GM23338 (cell line): Measurements from ENCODE around the gene HTN3. TPM values are rescaled to one million over a fixed set of nuclear protein-coding genes. Genes with fewer than 3 reads are reported as not detected.
"Not testable (repeated sequence)": the region's sequence is repeated elsewhere in the genome, so short reads cannot be mapped to it uniquely, and the experiment has no call there.

Source experiments
- ATAC-seq: fragments of 200-7000 bp; cut with Tn5 transposase; 3 replicates; pipeline ENCODE4 v1.9.1; 2020
- DNase-seq: peaks from one replicate; pipeline ENCODE4 v3.0.0-alpha.2; 2015; ENCODE audit warnings: low spot score
- H2AFZ ChIP-seq: fragments of 200-600 bp; sonication (generic); 2 replicates; pipeline ENCODE4 v1.8.0; 2016; ENCODE audit warnings: antibody characterized with exemption, mild to moderate bottlenecking, moderate library complexity
- H3F3A ChIP-seq: fragments of 200-600 bp; sonication (generic); replicated peaks from 2 replicates; pipeline ENCODE4 v1.8.0; 2017; ENCODE audit warnings: antibody characterized with exemption, mixed run types, low read depth
- H3K27ac ChIP-seq: fragments of 200-600 bp; sonication (generic); 2 replicates; pipeline ENCODE4 v1.6.1; 2016; ENCODE audit warnings: low read depth
- H3K27me3 ChIP-seq: fragments of 200-600 bp; sonication (generic); 2 replicates; pipeline ENCODE4 v1.8.0; 2016; ENCODE audit warnings: mild to moderate bottlenecking, mixed run types, moderate library complexity; ENCODE audit not compliant: insufficient read depth
- H3K36me3 ChIP-seq: fragments of 200-600 bp; sonication (generic); 2 replicates; pipeline ENCODE4 v1.8.0; 2016; ENCODE audit warnings: mild to moderate bottlenecking; ENCODE audit not compliant: insufficient read depth
- H3K4me1 ChIP-seq: fragments of 200-600 bp; sonication (generic); 2 replicates; pipeline ENCODE4 v1.8.0; 2016; ENCODE audit warnings: mild to moderate bottlenecking, moderate library complexity; ENCODE audit not compliant: insufficient read depth
- H3K4me2 ChIP-seq: fragments of 200-600 bp; sonication (generic); 2 replicates; pipeline ENCODE4 v1.7.1; 2017; ENCODE audit warnings: mixed run types
- H3K4me3 ChIP-seq: fragments of 200-600 bp; sonication (generic); 2 replicates; pipeline ENCODE4 v1.6.1; 2016; ENCODE audit warnings: mixed run types
- H3K79me2 ChIP-seq: fragments of 200-600 bp; sonication (generic); replicated peaks from 2 replicates; pipeline ENCODE4 v1.8.0; 2017; ENCODE audit warnings: mild to moderate bottlenecking; ENCODE audit not compliant: insufficient read depth
- H3K9me2 ChIP-seq: fragments of 200-600 bp; sonication (generic); 2 replicates; pipeline ENCODE4 v1.8.0; 2017; ENCODE audit not compliant: insufficient read depth
- H4K20me1 ChIP-seq: fragments of 200-600 bp; sonication (generic); replicated peaks from 2 replicates; pipeline ENCODE4 v1.8.0; 2017; ENCODE audit warnings: mild to moderate bottlenecking; ENCODE audit not compliant: insufficient read depth
- H3K27ac Mint-ChIP-seq: 2 replicates; pipeline ENCODE4 v1.8.0; 2020; ENCODE audit warnings: inconsistent platforms, mild to moderate bottlenecking, moderate library complexity, mixed read lengths
- H3K27me3 Mint-ChIP-seq: 3 replicates; pipeline ENCODE4 v1.8.0; 2022; ENCODE audit warnings: low read depth, mild to moderate bottlenecking, moderate library complexity, mixed read lengths, inconsistent platforms; ENCODE audit not compliant: insufficient read depth, poor library complexity
- H3K36me3 Mint-ChIP-seq: 3 replicates; pipeline ENCODE4 v1.8.0; 2021; ENCODE audit warnings: low read depth, mild to moderate bottlenecking, inconsistent platforms, moderate library complexity, mixed read lengths
- H3K4me1 Mint-ChIP-seq: 3 replicates; pipeline ENCODE4 v1.8.0; 2020; ENCODE audit warnings: mild to moderate bottlenecking, inconsistent platforms, mixed read lengths
- H3K4me3 Mint-ChIP-seq: 3 replicates; pipeline ENCODE4 v1.8.0; 2021; ENCODE audit warnings: moderate library complexity, mild to moderate bottlenecking, inconsistent platforms, mixed read lengths
- H3K9me3 Mint-ChIP-seq: 3 replicates; pipeline ENCODE4 v1.8.0; 2020; ENCODE audit warnings: moderate library complexity, mild to moderate bottlenecking, inconsistent platforms, mixed read lengths
- CREB1 ChIP-seq: fragments of 250-450 bp; sonication (Bioruptor Pico); IDR thresholded peaks from 2 replicates; pipeline ENCODE4 v1.5.0; 2020; ENCODE audit warnings: low read depth, mild to moderate bottlenecking, moderate library complexity
- CTCF ChIP-seq, 2 experiments: fragments of 200-600 bp in 1 of 2; sonication (generic) in 1 of 2; conservative IDR thresholded peaks; 2 replicates each; pipeline versions ENCODE4 v1.5.1 to v1.6.1; 2016 to 2017; ENCODE audit warnings: antibody characterized with exemption in 2 of 2, low read depth in 2 of 2, mild to moderate bottlenecking in 2 of 2, moderate library complexity in 1 of 2
- ETS1 ChIP-seq: IDR thresholded peaks from 2 replicates; pipeline ENCODE4 v1.6.1; 2016; ENCODE audit warnings: antibody characterized with exemption
- EZH2phosphoT487 ChIP-seq: fragments of 200-600 bp; sonication (generic); IDR thresholded peaks from one replicate; pipeline ENCODE4 v1.8.1; 2018; ENCODE audit warnings: antibody characterized with exemption; ENCODE audit not compliant: unreplicated experiment
- NANOG ChIP-seq: IDR thresholded peaks from 2 replicates; pipeline ENCODE4 v1.6.1; 2016; ENCODE audit warnings: antibody characterized with exemption, borderline replicate concordance
- POLR2AphosphoS5 ChIP-seq: IDR thresholded peaks from 2 replicates; pipeline ENCODE4 v1.6.1; 2016; ENCODE audit warnings: antibody characterized with exemption, low read depth
- ZNF462 ChIP-seq: fragments of 250-450 bp; sonication (Bioruptor Pico); IDR thresholded peaks from 2 replicates; pipeline ENCODE4 v1.5.0; 2020; ENCODE audit warnings: mild to moderate bottlenecking, moderate library complexity
- polyA plus RNA-seq: library from polyadenylated mRNA; unstranded; fragments of >200 nt; fragmentation: Nextera tagmentation; extraction: Ambion mirVana; gene quantifications from 2 replicates; pipeline ENCODE4 v1.2.1, GENCODE V29; 2016
- total RNA-seq: library from RNA; depleted of rRNA; stranded (reverse); fragments of >200 nt; shearing (Covaris generic); gene quantifications from 2 replicates; pipeline ENCODE4 v1.2.3, GENCODE V29; 2014

Gene HTN3
- total and polyA plus RNA-seq, 2 experiments from 2014 or later: not detected

- TF ChIP-seq ZNF462 (CRISPR knock-in tag): no peak
- TF ChIP-seq NANOG: no peak
- TF ChIP-seq EZH2phosphoT487: no peak
- no peak for TF ChIP-seq CREB1 (CRISPR knock-in tag)
- no peak for TF ChIP-seq POLR2AphosphoS5
- no peak for TF ChIP-seq ETS1
- no peak for TF ChIP-seq CTCF (conservative IDR thresholded peaks at IDR 0.05; ENCODE audit: low read depth in 2 of 2)
Observed at GRCh38 chr4:70008771-70009170, 19.5 kb upstream of the HTN3 start (continued).

- not testable (repeated sequence) for H3K36me3 ChIP-seq, H3K4me3 Mint-ChIP-seq, H3K79me2 ChIP-seq, H3K4me1 Mint-ChIP-seq, H3K4me3 ChIP-seq, H4K20me1 ChIP-seq, H3K27ac ChIP-seq, H3K27ac Mint-ChIP-seq, H3K27me3 Mint-ChIP-seq, H3F3A ChIP-seq, H3K9me2 ChIP-seq, ATAC-seq, H3K4me1 ChIP-seq, DNase-seq, H3K27me3 ChIP-seq, H2AFZ ChIP-seq, H3K36me3 Mint-ChIP-seq
- H3K4me2 ChIP-seq: peak overlapping the region; percentile 26; the same call in 1 of the 2 replicates
- H3K9me3 Mint-ChIP-seq: peaks cover 13% of the 10 kb centered on the region; the same call in 2 of the 3 replicates
Observed at GRCh38 chr4:70019006-70019405, 9.3 kb upstream of the HTN3 start.
